CD4-positive, CD25-positive, alpha-beta regulatory T cell (primary cell): ENCODE measurements around the gene NPIPB6. TPM values are rescaled to one million over a fixed set of nuclear protein-coding genes. Genes with fewer than 3 reads are reported as not detected.

Experiments used
- ATAC-seq, 2 donors: fragments of 150-1000 bp; cut with Tn5 transposase; one replicate each; pipeline ENCODE4 v1.10.0; 2021; ENCODE audit warnings: low read depth in 2 of 2, moderate number of reproducible peaks in 2 of 2, moderate library complexity in 1 of 2
- DNase-seq, 3 donors: peaks; one replicate each; pipeline versions ENCODE4 v3.0.0 to v3.0.0-alpha.2; 2012 to 2022; ENCODE audit warnings: mixed read lengths in 1 of 3
- H3K27ac ChIP-seq: one replicate; pipeline ENCODE4 v1.7.0; 2013; ENCODE audit warnings: mild to moderate bottlenecking, low read length; ENCODE audit not compliant: insufficient read depth, poor library complexity, severe bottlenecking
- H3K27me3 ChIP-seq: one replicate; pipeline ENCODE4 v1.7.0; 2013; ENCODE audit warnings: low read length; ENCODE audit not compliant: control insufficient read depth, insufficient read depth
- H3K36me3 ChIP-seq: one replicate; pipeline ENCODE4 v1.7.0; 2013; ENCODE audit warnings: mild to moderate bottlenecking, low read length, moderate library complexity; ENCODE audit not compliant: control insufficient read depth, insufficient read depth
- H3K4me1 ChIP-seq: 2 replicates; pipeline ENCODE4 v1.7.0; 2013; ENCODE audit warnings: mild to moderate bottlenecking, low read length; ENCODE audit not compliant: insufficient read depth, control insufficient read depth, poor library complexity, severe bottlenecking
- H3K4me3 ChIP-seq: one replicate; pipeline ENCODE4 v1.7.0; 2013; ENCODE audit warnings: low read depth, mild to moderate bottlenecking, low read length, moderate library complexity
- H3K9me3 ChIP-seq, 2 experiments: 1 replicate in 1 of 2; 2 replicates in 1 of 2; pipeline ENCODE4 v1.7.0; 2013; ENCODE audit warnings: low read length in 2 of 2, mild to moderate bottlenecking in 1 of 2, moderate library complexity in 1 of 2; ENCODE audit not compliant: control insufficient read depth in 2 of 2
- H3K27ac Mint-ChIP-seq, 3 donors: one replicate each; pipeline ENCODE4 v1.8.0; 2020 to 2022; ENCODE audit warnings: mild to moderate bottlenecking in 3 of 3, mixed read lengths in 3 of 3, moderate library complexity in 2 of 3
- H3K27me3 Mint-ChIP-seq: one replicate; pipeline ENCODE4 v1.8.0; 2022; ENCODE audit warnings: mild to moderate bottlenecking, mixed read lengths
- H3K36me3 Mint-ChIP-seq: one replicate; pipeline ENCODE4 v1.8.0; 2020; ENCODE audit warnings: mixed read lengths
- H3K4me1 Mint-ChIP-seq, 4 donors: one replicate each; pipeline ENCODE4 v1.8.0; 2020 to 2022; ENCODE audit warnings: mixed read lengths in 4 of 4, mild to moderate bottlenecking in 1 of 4
- H3K4me3 Mint-ChIP-seq, 4 donors: one replicate each; pipeline ENCODE4 v1.8.0; 2020 to 2022; ENCODE audit warnings: mild to moderate bottlenecking in 4 of 4, mixed read lengths in 4 of 4, moderate library complexity in 3 of 4
- H3K9me3 Mint-ChIP-seq, 7 donors: one replicate each; pipeline ENCODE4 v1.8.0; 2020 to 2022; ENCODE audit warnings: mixed read lengths in 7 of 7, mild to moderate bottlenecking in 3 of 7, moderate library complexity in 2 of 7
- polyA plus RNA-seq, 4 donors: library from polyadenylated mRNA; unstranded; fragments of 300-500 nt; fragmentation: Illumina TruSeq; gene quantifications; one replicate each; pipeline ENCODE4 v1.2.3, GENCODE V29; 2021
- total RNA-seq: library from RNA; stranded (reverse); gene quantifications from one replicate; pipeline ENCODE4 v1.2.3, GENCODE V29; 2022

The NPIPB6 gene
- total and polyA plus RNA-seq, 5 donors from 2014 or later = 0.13 to 3.0 (median 0.42) TPM; not detected in 2

GRCh38 chr16:28294201-28294600 is 69.1 kb downstream of the NPIPB6 start:
- Histone ChIP-seq H3K27ac (no peak overlapping the region), H3K4me1 (peaks cover 67% of the 10 kb centered on the region), H3K4me3 (peak overlapping the region; percentile 72), H3K36me3 (no peaks in the 10 kb centered on the region), H3K9me3 (no peaks in the 10 kb centered on the region), H3K27me3 (no peaks in the 10 kb centered on the region)
- H3K4me3 Mint-ChIP-seq = peak overlapping the region; percentile 89 to 94 (median 92)
- H3K27me3 Mint-ChIP-seq = peaks cover 6% of the 10 kb centered on the region
- no peak for ATAC-seq
- H3K4me1 Mint-ChIP-seq = peaks cover 5 to 80% (median 45%) of the 10 kb centered on the region in 4 donors
- no peak for DNase-seq
- H3K36me3 Mint-ChIP-seq = peaks cover 8% of the 10 kb centered on the region
- peak overlapping the region; percentile 6 to 67 (median 52) for H3K27ac Mint-ChIP-seq
- H3K9me3 Mint-ChIP-seq = peaks cover 0 to 3% (median 0%) of the 10 kb centered on the region in 7 donors

- peaks cover 5 to 80% (median 47%) of the 10 kb centered on the region in 4 donors for H3K4me1 Mint-ChIP-seq
- H3K27me3 Mint-ChIP-seq = peaks cover 6% of the 10 kb centered on the region
- peaks cover 0 to 3% (median 0%) of the 10 kb centered on the region in 7 donors for H3K9me3 Mint-ChIP-seq
- ATAC-seq = no peak
- peak overlapping the region; percentile 89 to 94 (median 92) for H3K4me3 Mint-ChIP-seq
- Histone ChIP-seq H3K27me3 (no peaks in the 10 kb centered on the region), H3K4me3 (peak overlapping the region; percentile 72), H3K9me3 (no peaks in the 10 kb centered on the region), H3K4me1 (peaks cover 61% of the 10 kb centered on the region), H3K27ac (peak overlapping the region; percentile 61), H3K36me3 (no peaks in the 10 kb centered on the region)
- H3K27ac Mint-ChIP-seq = peak overlapping the region in 2 of 3 donors; percentile 52 to 67
- H3K36me3 Mint-ChIP-seq = peaks cover 8% of the 10 kb centered on the region
- no peak for DNase-seq
Observed at GRCh38 chr16:28293601-28293960, 69.7 kb downstream of the NPIPB6 start.

- H3K4me1 ChIP-seq = peaks cover 55% of the 10 kb centered on the region
- H3K9me3 ChIP-seq = no peaks in the 10 kb centered on the region
- H3K9me3 Mint-ChIP-seq = peaks cover 0 to 3% (median 0%) of the 10 kb centered on the region in 7 donors
- H3K27me3 ChIP-seq = no peaks in the 10 kb centered on the region
- H3K4me1 Mint-ChIP-seq = peaks cover 5 to 79% (median 41%) of the 10 kb centered on the region in 4 donors
- peak overlapping the region; percentile 92 to 94 (median 92) for H3K4me3 Mint-ChIP-seq
- DNase-seq (peak in 1 of 3 donors; percentile 28), ATAC-seq (peak in 1 of 2 donors; percentile 1)
- peak overlapping the region; percentile 61 for H3K27ac ChIP-seq
- peak overlapping the region in 2 of 3 donors; percentile 60 to 79 for H3K27ac Mint-ChIP-seq
- H3K36me3 Mint-ChIP-seq = peaks cover 8% of the 10 kb centered on the region
- peak overlapping the region; percentile 70 for H3K4me3 ChIP-seq
- H3K36me3 ChIP-seq = no peaks in the 10 kb centered on the region
- H3K27me3 Mint-ChIP-seq = peaks cover 6% of the 10 kb centered on the region
Observed at GRCh38 chr16:28292731-28293600, 70.3 kb downstream of the NPIPB6 start.

Other genes starting within 250 kb of the NPIPB6 start
- gene XPO6, start 151.5 kb downstream of the NPIPB6 start, total RNA-seq = 302 TPM
- gene XPO6, start 151.5 kb downstream of the NPIPB6 start, polyA plus RNA-seq = 10 to 100 TPM; 60.4 to 79.6 (median 64.2) TPM
- 20.2 TPM for gene SBK1, start 71.0 kb downstream of the NPIPB6 start, total RNA-seq
- gene SBK1, start 71.0 kb downstream of the NPIPB6 start, polyA plus RNA-seq = 1 to 10 TPM; 2.0 to 4.9 (median 3.1) TPM
- gene EIF3CL, start 40.3 kb upstream of the NPIPB6 start, total RNA-seq = 49.6 TPM
- gene EIF3CL, start 40.3 kb upstream of the NPIPB6 start, polyA plus RNA-seq = 10 to 100 TPM; 14.5 to 44.2 (median 23.3) TPM
- not detected for gene NPIPB7, start 108.8 kb upstream of the NPIPB6 start, total RNA-seq
- gene NPIPB7, start 108.8 kb upstream of the NPIPB6 start, polyA plus RNA-seq = not detected
- 55.2 TPM for gene CLN3, start 128.6 kb upstream of the NPIPB6 start, total RNA-seq
- 10 to 100 TPM; 24.8 to 39.3 (median 30.7) TPM for gene CLN3, start 128.6 kb upstream of the NPIPB6 start, polyA plus RNA-seq
- gene APOBR, start 131.1 kb upstream of the NPIPB6 start, total RNA-seq = 6.8 TPM
- under 1 TPM; 0.11 to 0.72 (median 0.21) TPM for gene APOBR, start 131.1 kb upstream of the NPIPB6 start, polyA plus RNA-seq
- not detected for gene IL27, start 143.3 kb upstream of the NPIPB6 start, total RNA-seq
- not detected for gene IL27, start 143.3 kb upstream of the NPIPB6 start, polyA plus RNA-seq
- gene NUPR1, start 175.5 kb upstream of the NPIPB6 start, total RNA-seq = not detected
- not detected for gene NUPR1, start 175.5 kb upstream of the NPIPB6 start, polyA plus RNA-seq
- 49.5 TPM for gene SGF29, start 190.4 kb upstream of the NPIPB6 start, total RNA-seq
- 10 to 100 TPM; 43.4 to 97.5 (median 70.5) TPM for gene SGF29, start 190.4 kb upstream of the NPIPB6 start, polyA plus RNA-seq
- 0.39 TPM for gene SULT1A2, start 233.5 kb upstream of the NPIPB6 start, total RNA-seq
- gene SULT1A2, start 233.5 kb upstream of the NPIPB6 start, polyA plus RNA-seq = not detected
- gene SULT1A1, start 246.5 kb upstream of the NPIPB6 start, total RNA-seq = 8.6 TPM
- 10 to 100 TPM in 2 of 4 donors, 1 to 10 TPM in 2; 6.4 to 19.2 (median 10.2) TPM for gene SULT1A1, start 246.5 kb upstream of the NPIPB6 start, polyA plus RNA-seq